BE2C (cell line): ENCODE data around the gene CRYBA2.

Experiments used
- DNase-seq: peaks from one replicate; pipeline ENCODE4 v3.0.0-alpha.2; 2020
- H3K27me3 ChIP-seq: fragments of 250-450 bp; sonication (Bioruptor Pico); 2 replicates; pipeline ENCODE4 v1.5.1; 2020; ENCODE audit warnings: mild to moderate bottlenecking
- H3K36me3 ChIP-seq: fragments of 250-450 bp; sonication (Bioruptor Pico); 2 replicates; pipeline ENCODE4 v1.5.1; 2020; ENCODE audit warnings: mild to moderate bottlenecking
- H3K4me1 ChIP-seq: fragments of 250-450 bp; sonication (Bioruptor Pico); 2 replicates; pipeline ENCODE4 v1.5.1; 2020
- H3K4me3 ChIP-seq: 2 replicates; pipeline ENCODE4 v1.5.1; 2011; ENCODE audit warnings: low read depth, low read length
- H3K9me3 ChIP-seq: fragments of 250-450 bp; sonication (Bioruptor Pico); 2 replicates; pipeline ENCODE4 v1.5.1; 2020
- TF ChIP-seq, protein P1 (sequence below): IDR thresholded peaks from 2 replicates; pipeline ENCODE4 v1.5.1; 2012; ENCODE audit warnings: mild to moderate bottlenecking, low read depth, low read length

Gene CRYBA2

DNA sequence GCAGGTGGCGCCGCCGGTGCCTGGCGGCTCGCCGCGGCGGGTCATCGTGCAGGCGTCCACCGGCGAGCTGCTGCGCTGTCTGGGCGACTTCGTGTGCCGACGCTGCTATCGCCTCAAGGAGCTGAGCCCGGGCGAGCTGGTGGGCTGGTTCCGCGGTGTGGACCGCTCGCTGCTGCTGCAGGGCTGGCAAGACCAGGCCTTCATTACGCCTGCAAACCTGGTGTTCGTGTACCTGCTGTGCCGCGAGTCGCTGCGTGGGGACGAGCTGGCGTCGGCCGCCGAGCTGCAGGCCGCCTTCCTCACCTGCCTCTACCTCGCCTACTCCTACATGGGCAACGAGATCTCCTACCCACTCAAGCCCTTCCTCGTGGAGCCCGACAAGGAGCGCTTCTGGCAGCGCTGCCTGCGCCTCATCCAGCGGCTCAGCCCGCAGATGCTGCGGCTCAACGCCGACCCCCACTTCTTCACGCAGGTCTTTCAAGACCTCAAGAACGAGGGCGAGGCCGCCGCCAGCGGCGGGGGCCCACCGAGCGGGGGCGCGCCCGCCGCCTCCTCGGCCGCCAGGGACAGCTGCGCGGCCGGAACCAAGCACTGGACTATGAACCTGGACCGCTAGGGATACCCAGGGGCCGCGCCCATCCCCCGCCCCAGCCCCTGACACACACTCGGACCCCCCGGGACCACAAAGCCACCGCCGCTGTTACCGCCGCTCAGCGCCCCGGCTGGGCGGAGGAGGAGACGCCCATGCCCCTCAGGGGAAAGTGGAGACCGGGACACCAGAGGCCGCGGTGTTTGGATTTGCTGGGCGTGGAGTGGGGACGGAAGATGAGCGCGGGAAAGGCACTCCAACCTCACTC is 32.7 kb downstream of the CRYBA2 start:
- peak; percentile 54 for DNase-seq
- H3K27me3 ChIP-seq: no peaks in the 10 kb centered on the region

DNA sequence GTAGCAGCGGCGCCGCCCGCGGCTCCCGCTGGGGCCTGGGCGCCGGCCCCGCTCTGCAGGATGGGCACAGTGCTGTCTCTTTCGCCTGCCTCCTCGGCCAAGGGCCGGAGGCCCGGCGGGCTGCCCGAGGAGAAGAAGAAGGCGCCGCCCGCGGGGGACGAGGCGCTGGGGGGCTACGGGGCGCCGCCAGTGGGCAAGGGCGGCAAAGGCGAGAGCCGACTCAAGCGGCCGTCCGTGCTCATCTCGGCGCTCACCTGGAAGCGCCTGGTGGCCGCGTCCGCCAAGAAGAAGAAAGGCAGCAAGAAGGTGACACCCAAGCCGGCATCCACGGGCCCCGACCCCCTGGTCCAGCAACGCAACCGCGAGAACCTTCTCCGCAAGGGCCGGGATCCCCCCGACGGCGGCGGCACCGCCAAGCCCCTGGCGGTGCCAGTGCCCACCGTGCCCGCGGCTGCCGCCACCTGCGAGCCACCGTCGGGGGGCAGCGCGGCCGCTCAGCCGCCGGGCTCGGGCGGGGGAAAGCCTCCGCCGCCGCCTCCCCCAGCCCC is 33.4 kb downstream of the CRYBA2 start:
- Histone ChIP-seq H3K36me3 (peaks cover 7% of the 10 kb centered on the region; the same call in 1 of the 2 replicates), H3K9me3 (no peaks in the 10 kb centered on the region), H3K4me3 (peak overlapping the region; percentile 72), H3K4me1 (peaks cover 14% of the 10 kb centered on the region), H3K27me3 (no peaks in the 10 kb centered on the region)
- TF ChIP-seq, protein P1, sequence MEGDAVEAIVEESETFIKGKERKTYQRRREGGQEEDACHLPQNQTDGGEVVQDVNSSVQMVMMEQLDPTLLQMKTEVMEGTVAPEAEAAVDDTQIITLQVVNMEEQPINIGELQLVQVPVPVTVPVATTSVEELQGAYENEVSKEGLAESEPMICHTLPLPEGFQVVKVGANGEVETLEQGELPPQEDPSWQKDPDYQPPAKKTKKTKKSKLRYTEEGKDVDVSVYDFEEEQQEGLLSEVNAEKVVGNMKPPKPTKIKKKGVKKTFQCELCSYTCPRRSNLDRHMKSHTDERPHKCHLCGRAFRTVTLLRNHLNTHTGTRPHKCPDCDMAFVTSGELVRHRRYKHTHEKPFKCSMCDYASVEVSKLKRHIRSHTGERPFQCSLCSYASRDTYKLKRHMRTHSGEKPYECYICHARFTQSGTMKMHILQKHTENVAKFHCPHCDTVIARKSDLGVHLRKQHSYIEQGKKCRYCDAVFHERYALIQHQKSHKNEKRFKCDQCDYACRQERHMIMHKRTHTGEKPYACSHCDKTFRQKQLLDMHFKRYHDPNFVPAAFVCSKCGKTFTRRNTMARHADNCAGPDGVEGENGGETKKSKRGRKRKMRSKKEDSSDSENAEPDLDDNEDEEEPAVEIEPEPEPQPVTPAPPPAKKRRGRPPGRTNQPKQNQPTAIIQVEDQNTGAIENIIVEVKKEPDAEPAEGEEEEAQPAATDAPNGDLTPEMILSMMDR: no peak
- no peak for DNase-seq

More for the DNA sequence above, 32.7 kb downstream of the CRYBA2 start:
- TF ChIP-seq, protein P1: no peak
- Histone ChIP-seq H3K9me3 (no peaks in the 10 kb centered on the region), H3K4me3 (peak overlapping the region; percentile 72), H3K36me3 (peaks cover 7% of the 10 kb centered on the region; the same call in 1 of the 2 replicates), H3K4me1 (peaks cover 7% of the 10 kb centered on the region)

DNA sequence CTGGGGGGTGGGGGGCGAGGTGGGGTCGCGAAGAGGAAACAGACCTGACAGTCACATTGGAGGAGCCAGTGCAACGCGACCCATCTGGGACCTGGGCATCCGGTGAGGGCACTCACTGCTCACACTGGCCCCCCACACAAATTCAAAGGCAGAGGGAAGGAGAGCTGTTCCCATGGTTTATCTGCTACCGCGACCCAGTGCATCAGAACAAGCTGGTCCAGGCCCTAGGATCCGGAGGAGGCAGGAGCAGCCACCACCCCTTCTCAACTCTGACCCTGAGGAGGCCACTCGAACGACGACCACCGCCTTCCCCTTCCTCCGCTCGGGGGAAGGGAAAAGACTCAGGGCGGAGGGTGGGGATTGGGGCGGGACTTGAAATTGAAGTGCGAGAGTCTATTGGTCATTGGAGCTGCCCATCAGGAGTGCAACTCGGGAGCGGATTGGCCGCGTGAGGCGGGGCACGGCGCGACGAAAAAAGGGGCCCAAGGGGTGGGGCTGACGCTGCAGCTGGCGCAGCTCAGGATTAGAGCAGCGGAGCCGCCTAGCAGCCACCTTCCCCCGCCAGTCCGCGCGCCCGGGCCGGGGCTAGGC is 34.0 kb downstream of the CRYBA2 start, which contains the start of gene CDK5R2:
Gene CDK5R2, plus strand, starts transcription at position 526 of the 591 bp plus-strand sequence. CDS start 155 bp downstream, outside the sequence.
- H3K27me3 ChIP-seq: no peaks in the 10 kb centered on the region
- TF ChIP-seq, protein P1: no peak
- peak; percentile 98 for DNase-seq
- peaks cover 9% of the 10 kb centered on the region for H3K4me1 ChIP-seq
- H3K36me3 ChIP-seq: peaks cover 3% of the 10 kb centered on the region; the same call in 1 of the 2 replicates
- H3K4me3 ChIP-seq: peak within 1 kb of the TSS; percentile 72
- H3K9me3 ChIP-seq: no peaks in the 10 kb centered on the region

DNA sequence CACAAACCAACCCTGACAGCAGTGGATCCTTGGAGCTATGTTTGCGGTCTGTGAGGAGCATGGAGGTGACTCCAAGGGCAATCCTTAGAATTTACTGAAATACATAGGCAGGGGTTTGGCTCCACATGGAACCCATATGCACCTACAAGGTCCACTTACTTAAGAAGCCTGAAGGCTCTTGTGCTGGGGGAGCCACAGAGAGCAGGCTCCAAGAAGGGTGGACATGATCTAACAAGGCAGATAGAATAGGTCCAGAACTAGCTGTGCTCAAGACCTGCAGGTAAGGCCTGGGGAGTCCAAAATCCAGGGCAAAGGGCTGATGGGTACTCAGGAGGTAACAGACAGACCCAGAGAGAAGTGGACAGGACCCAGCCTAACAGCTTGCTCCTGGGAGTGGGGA is 34.9 kb downstream of the CRYBA2 start:
- TF ChIP-seq, protein P1: no peak
- Histone ChIP-seq H3K9me3 (no peaks in the 10 kb centered on the region), H3K27me3 (no peaks in the 10 kb centered on the region), H3K36me3 (peaks cover 3% of the 10 kb centered on the region; the same call in 1 of the 2 replicates), H3K4me3 (peak overlapping the region; percentile 72; the same call in 1 of the 2 replicates), H3K4me1 (peaks cover 8% of the 10 kb centered on the region)
- DNase-seq: no peak

DNA sequence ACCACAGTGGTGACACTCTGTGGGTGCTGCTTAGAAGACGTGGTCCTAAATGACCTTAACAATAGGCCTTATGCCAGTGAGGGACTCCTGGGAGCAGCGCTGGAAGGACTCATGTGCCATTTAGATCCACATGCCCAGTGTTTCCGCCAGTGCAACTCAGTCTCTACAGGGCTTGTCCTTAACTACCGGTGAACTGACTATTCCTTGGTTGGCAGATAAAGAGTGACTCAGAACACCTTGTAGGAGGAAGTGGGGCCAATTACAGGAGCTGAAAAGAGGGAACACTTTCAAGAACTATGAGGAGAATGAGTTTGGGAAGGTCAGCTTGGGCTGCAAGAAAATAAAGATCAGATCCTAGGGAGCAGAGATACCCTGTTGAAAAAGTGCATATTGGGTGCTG is 35.6 kb downstream of the CRYBA2 start:
- Histone ChIP-seq H3K4me1 (peaks cover 8% of the 10 kb centered on the region), H3K9me3 (no peaks in the 10 kb centered on the region), H3K36me3 (peaks cover 1% of the 10 kb centered on the region; the same call in 1 of the 2 replicates), H3K27me3 (no peaks in the 10 kb centered on the region), H3K4me3 (no peak overlapping the region)
- no peak for DNase-seq
- TF ChIP-seq, protein P1: no peak
